Measurements from ENCODE around the gene PXMP4.

Gene PXMP4

DNA sequence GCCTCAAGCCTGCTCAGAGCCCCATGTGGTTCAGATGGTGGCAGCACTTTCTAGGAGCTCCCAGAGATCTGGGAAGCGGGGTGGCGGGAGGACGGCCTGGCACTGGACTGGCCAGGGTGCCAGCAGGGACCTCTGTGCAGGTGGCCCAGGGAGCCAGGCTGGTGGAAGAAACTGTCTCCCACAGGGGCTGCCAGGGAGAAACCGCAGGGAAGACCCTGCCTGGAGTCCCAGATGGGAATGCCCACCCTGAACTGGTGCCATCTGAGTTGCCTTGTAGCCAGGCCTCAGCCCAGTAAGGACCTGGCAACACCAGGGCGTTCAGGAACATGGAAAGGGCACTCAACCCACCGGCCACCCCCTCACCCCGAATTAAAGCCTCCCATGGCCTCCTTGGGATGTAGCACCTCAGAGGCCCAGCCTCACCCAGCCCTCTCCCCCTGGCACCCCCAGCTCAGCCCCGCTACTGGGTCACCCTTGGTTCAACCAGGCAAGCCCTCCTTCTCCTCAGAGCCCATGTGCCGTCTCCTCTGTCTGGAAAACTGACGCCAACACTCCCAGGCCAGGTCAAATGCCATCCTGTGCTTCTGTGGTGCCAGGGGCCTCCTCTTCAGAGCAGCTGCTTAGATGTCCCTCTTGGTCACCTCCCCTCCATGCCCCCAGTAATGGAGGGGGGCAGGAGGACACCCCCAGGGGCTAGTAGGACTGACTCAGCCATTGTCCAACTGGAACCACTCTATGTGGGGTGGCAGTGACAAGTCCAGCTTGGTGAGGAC, 63.9 kb downstream of the PXMP4 start:
- DNase-seq (ENCODE audit: low read depth, low spot score) = no peak
- no peak overlapping the region for H3K4me3 ChIP-seq (ENCODE audit: low read depth, low read length)
- in situ Hi-C loops (cut with HindIII; ENCODE audit: low sequenced_read_pairs) = no loop called here
- TF ChIP-seq, protein P1, sequence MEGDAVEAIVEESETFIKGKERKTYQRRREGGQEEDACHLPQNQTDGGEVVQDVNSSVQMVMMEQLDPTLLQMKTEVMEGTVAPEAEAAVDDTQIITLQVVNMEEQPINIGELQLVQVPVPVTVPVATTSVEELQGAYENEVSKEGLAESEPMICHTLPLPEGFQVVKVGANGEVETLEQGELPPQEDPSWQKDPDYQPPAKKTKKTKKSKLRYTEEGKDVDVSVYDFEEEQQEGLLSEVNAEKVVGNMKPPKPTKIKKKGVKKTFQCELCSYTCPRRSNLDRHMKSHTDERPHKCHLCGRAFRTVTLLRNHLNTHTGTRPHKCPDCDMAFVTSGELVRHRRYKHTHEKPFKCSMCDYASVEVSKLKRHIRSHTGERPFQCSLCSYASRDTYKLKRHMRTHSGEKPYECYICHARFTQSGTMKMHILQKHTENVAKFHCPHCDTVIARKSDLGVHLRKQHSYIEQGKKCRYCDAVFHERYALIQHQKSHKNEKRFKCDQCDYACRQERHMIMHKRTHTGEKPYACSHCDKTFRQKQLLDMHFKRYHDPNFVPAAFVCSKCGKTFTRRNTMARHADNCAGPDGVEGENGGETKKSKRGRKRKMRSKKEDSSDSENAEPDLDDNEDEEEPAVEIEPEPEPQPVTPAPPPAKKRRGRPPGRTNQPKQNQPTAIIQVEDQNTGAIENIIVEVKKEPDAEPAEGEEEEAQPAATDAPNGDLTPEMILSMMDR (IDR thresholded peaks at IDR 0.05; ENCODE audit: low read depth, low read length) = no peak

DNA sequence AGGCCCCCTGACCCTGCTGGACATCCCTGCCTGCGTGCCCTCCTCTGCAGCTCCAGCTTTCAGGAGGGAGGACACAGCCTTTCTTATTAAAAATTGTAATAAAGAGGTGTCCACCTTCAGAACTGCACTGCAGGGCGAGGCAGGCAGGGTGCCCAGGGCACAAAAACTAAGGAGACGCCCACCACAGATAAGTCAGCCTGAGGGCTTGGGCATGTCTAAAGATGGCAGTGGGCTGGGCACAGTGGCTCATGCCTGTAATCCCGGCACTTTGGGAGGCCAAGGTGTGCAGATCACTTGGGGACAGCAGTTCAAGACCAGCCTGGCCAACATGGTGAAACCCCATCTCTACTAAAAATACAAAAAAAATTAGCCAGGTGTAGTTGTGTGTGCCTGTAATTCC, 64.9 kb downstream of the PXMP4 start:
- no peak overlapping the region for H3K4me3 ChIP-seq (ENCODE audit: low read depth, low read length)
- DNase-seq (ENCODE audit: low read depth, low spot score) = no peak
- in situ Hi-C loops (cut with HindIII; ENCODE audit: low sequenced_read_pairs) = no loop called here
- TF ChIP-seq, protein P1 (IDR thresholded peaks at IDR 0.05; ENCODE audit: low read depth, low read length) = no peak

DNA sequence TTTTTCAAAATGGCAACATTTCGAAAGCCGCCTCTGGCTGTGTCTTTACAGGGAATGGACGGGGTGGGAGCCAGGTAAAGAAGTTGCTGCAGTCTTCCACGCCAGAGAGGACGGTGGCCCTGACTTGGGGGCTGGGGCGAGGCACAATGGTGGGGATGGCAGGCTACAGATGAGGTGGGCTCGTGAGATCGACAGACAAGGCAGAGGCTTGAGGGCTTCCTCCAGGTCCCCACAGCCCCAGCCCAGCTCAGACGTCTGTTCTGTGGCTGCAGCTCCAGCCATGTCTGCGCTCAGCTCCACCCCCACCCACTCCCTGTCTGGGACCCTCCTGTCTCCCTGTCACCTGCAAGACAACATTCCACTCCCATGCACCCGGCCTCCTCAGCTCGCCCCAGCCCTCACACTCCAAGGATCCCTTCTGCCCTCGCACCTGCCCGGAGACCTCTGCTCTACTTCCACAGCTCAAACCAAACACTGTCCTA, 65.4 kb downstream of the PXMP4 start:
- DNase-seq (ENCODE audit: low read depth, low spot score) = no peak
- TF ChIP-seq, protein P1 (IDR thresholded peaks at IDR 0.05; ENCODE audit: low read depth, low read length) = no peak
- no peak overlapping the region for H3K4me3 ChIP-seq (ENCODE audit: low read depth, low read length)
- in situ Hi-C loops (cut with HindIII; ENCODE audit: low sequenced_read_pairs) = no loop called here

DNA sequence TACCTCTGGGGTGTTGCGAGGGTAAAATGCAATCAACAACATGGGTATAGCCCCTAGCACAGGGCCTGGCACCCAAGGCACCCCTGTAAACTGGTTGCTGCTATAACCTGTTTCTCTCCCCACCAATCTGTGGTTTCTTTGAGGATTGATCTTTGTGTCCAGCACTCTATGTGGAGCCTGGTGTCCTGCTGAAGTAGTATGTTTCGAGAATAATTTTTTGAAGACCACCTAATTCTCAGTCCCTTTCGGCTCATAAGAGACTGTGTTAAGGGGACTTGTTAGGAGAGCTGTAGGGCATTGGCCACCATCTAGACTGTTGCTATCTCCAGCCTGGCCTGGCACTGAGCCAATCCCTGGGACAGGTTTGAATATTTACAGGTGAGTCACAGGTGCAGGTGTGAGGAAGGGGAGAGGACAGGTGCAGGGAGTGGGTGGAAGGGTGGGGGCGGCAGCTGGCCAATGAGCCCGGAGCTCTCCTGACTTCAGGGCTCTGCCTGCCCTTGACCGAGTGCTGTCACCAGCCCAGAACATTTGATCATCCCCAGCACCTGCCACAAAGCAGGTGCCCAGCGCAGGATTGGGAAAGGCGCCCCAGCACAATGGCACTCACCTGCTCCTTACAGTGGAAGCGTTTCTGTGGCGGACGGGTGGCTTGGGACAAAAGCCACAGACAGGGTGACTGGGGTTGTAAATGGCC, 66.1 kb downstream of the PXMP4 start:
- H3K4me3 ChIP-seq (ENCODE audit: low read depth, low read length) = no peak overlapping the region
- TF ChIP-seq, protein P1 (IDR thresholded peaks at IDR 0.05; ENCODE audit: low read depth, low read length) = no peak
- in situ Hi-C loops (cut with HindIII; ENCODE audit: low sequenced_read_pairs) = no loop called here
- DNase-seq (ENCODE audit: low read depth, low spot score) = no peak

DNA sequence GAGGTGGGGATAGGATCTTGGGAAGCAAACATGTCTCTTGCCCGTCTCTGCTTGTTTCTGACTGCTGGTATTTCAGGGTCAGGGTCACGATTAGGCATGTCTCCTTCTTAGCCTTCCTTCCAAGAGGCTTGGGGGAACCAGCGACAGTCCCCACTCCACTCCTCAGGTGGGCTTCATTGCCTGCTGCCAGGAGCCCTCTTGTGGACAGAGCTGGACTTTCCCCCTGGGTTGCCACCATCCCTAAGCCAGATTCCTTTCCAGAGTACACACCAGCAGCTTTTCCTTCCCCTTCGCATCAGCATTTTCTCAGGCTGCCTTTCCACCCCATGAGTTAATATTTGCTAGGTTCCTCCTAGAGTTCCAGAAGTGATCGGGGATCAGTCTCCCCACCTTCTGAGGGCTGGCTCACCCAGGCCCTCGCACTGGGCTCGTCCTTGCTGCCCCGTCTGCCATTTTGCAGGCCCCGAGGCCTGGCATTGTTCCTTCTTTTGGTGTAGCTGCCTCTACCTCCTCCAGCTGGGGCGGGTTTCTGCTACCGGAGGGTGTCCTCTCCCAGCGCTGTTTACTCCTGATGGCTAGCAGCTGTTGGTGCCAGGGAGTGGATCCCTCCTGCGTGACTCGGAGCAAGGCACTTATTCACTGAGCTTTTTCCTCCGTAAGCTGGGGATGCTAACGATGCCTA, 66.8 kb downstream of the PXMP4 start:
- DNase-seq (ENCODE audit: low read depth, low spot score) = peak; percentile 61
- in situ Hi-C loops (cut with HindIII; ENCODE audit: low sequenced_read_pairs) = no loop called here
- H3K4me3 ChIP-seq (ENCODE audit: low read depth, low read length) = no peak overlapping the region
- TF ChIP-seq, protein P1 (IDR thresholded peaks at IDR 0.05; ENCODE audit: low read depth, low read length) = peak; percentile 94

All from astrocyte of the spinal cord (primary cell).